Measurements from ENCODE around the gene MTRFR.
"Not testable (repeated sequence)": the region's sequence is repeated elsewhere in the genome, so short reads cannot be mapped to it uniquely, and the experiment has no call there.

Gene MTRFR

DNA sequence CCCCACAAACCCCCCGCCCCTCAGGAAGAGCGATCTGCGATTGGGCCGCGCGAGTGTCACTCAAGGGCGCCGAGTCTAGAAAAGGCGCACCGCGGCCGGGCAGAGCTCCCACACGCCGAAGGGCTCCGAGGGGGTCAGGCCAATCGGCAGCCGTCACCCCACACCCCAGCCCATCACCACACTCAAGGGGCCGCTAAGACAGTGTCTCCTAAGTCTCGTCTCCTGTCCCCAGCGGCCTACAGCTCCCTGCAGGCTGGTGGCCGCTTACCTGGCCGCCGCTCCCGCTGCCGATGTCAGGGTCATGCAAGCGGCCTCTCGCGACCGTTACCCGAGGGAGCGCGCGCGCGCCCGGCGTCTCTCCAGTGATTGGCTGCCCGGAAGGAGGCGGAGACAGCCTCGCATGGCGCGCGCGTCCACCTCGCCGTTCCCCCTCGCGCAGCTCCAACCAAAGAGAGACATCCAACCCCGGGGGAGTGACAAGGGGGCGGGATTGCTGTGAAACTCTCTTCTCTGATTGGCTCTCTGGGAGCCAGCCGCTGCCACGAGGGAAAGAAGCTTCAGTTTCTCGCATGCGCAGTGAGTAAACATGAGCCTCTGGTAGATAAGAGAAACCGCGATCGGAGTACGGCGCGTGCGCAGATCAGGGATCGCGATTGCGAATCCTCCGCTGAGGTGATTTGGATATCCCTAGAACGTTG lies at the start of gene MTRFR, which contains the start of gene MPHOSPH9:
Gene MTRFR (plus strand): TSS at position 630 of the 698 bp plus-strand sequence. CDS start 20,239 bp downstream, outside the sequence.
Gene MPHOSPH9 (minus strand): TSS at position 335 of the 698 bp plus-strand sequence. CDS start 2,777 bp downstream, outside the sequence.
- no peaks in the 10 kb centered on the region for H3K9me3 ChIP-seq (ENCODE audit: control insufficient read depth in 2 of 2, low read length in 2 of 2)
- H3K4me1 ChIP-seq (ENCODE audit: control insufficient read depth in 2 of 2, insufficient read depth in 2 of 2, low read length in 2 of 2) = peaks cover 15 to 23% of the 10 kb centered on the region in 2 donors
- H3K4me3 ChIP-seq (ENCODE audit: low read length in 2 of 2) = peak within 1 kb of the TSS; percentile 87 to 99
- H3K9ac ChIP-seq (ENCODE audit: low read depth in 1 of 2, low read length in 2 of 2) = peak within 1 kb of the TSS; percentile 94 to 96
- no peaks in the 10 kb centered on the region for H3K27me3 ChIP-seq (ENCODE audit: control insufficient read depth in 2 of 2, insufficient read depth in 2 of 2, low read length in 2 of 2)
- H3K36me3 ChIP-seq (ENCODE audit: control insufficient read depth in 2 of 2, insufficient read depth in 2 of 2, low read length in 2 of 2) = no peaks in the 10 kb centered on the region
- H3K27ac ChIP-seq (ENCODE audit: low read depth in 2 of 2, low read length in 2 of 2) = peak within 1 kb of the TSS; percentile 91 to 92

DNA sequence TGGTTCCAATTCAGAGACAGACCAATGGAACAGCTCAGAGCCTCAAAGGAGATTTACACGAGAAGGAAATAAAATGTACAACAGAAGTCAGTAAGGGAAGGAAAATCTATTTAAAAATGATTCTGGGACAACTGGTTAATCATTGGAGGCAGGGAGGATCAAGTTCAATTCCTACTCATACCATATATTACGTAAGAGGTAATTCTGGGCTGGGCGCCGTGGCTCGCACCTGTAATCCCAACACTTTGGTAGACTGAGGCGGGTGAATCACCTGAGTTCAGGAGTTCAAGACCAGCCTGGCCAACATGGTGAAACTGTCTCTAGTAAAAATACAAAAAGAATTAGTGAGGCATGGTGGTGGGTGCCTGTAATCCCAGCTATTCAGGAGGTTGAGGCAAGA lies 45.6 kb upstream of the MTRFR start:
- H3K4me3 ChIP-seq (ENCODE audit: low read length in 2 of 2) = no peak overlapping the region
- H3K9me3 ChIP-seq (ENCODE audit: control insufficient read depth in 2 of 2, low read length in 2 of 2) = no peaks in the 10 kb centered on the region
- no peak overlapping the region for H3K27ac ChIP-seq (ENCODE audit: low read depth in 2 of 2, low read length in 2 of 2)
- no peaks in the 10 kb centered on the region for H3K27me3 ChIP-seq (ENCODE audit: control insufficient read depth in 2 of 2, insufficient read depth in 2 of 2, low read length in 2 of 2)
- H3K4me1 ChIP-seq (ENCODE audit: control insufficient read depth in 2 of 2, insufficient read depth in 2 of 2, low read length in 2 of 2) = no peaks in the 10 kb centered on the region
- H3K9ac ChIP-seq (ENCODE audit: low read depth in 1 of 2, low read length in 2 of 2) = no peak overlapping the region
- peaks cover 8 to 24% of the 10 kb centered on the region in 2 donors for H3K36me3 ChIP-seq (ENCODE audit: control insufficient read depth in 2 of 2, insufficient read depth in 2 of 2, low read length in 2 of 2)

GRCh38 chr12:123199936-123200335 lies 33.3 kb upstream of the MTRFR start:
- Histone ChIP-seq H3K27ac (ENCODE audit: low read depth in 2 of 2, low read length in 2 of 2) (no peak overlapping the region), H3K9me3 (ENCODE audit: control insufficient read depth in 2 of 2, low read length in 2 of 2) (no peaks in the 10 kb centered on the region), H3K27me3 (ENCODE audit: control insufficient read depth in 2 of 2, insufficient read depth in 2 of 2, low read length in 2 of 2) (no peaks in the 10 kb centered on the region), H3K4me3 (ENCODE audit: low read length in 2 of 2) (no peak overlapping the region), H3K36me3 (ENCODE audit: control insufficient read depth in 2 of 2, insufficient read depth in 2 of 2, low read length in 2 of 2) (peaks cover 10% of the 10 kb centered on the region in 2 donors), H3K9ac (ENCODE audit: low read depth in 1 of 2, low read length in 2 of 2) (no peak overlapping the region), H3K4me1 (ENCODE audit: control insufficient read depth in 2 of 2, insufficient read depth in 2 of 2, low read length in 2 of 2) (no peaks in the 10 kb centered on the region)

GRCh38 chr12:123200414-123200813 lies 32.8 kb upstream of the MTRFR start:
- H3K36me3 ChIP-seq (ENCODE audit: control insufficient read depth in 2 of 2, insufficient read depth in 2 of 2, low read length in 2 of 2) = peaks cover 10 to 11% of the 10 kb centered on the region in 2 donors
- H3K4me1 ChIP-seq (ENCODE audit: control insufficient read depth in 2 of 2, insufficient read depth in 2 of 2, low read length in 2 of 2) = no peaks in the 10 kb centered on the region
- H3K27me3 ChIP-seq (ENCODE audit: control insufficient read depth in 2 of 2, insufficient read depth in 2 of 2, low read length in 2 of 2) = no peaks in the 10 kb centered on the region
- no peaks in the 10 kb centered on the region for H3K9me3 ChIP-seq (ENCODE audit: control insufficient read depth in 2 of 2, low read length in 2 of 2)
- H3K27ac ChIP-seq (ENCODE audit: low read depth in 2 of 2, low read length in 2 of 2) = no peak overlapping the region
- no peak overlapping the region for H3K4me3 ChIP-seq (ENCODE audit: low read length in 2 of 2)
- no peak overlapping the region for H3K9ac ChIP-seq (ENCODE audit: low read depth in 1 of 2, low read length in 2 of 2)

DNA sequence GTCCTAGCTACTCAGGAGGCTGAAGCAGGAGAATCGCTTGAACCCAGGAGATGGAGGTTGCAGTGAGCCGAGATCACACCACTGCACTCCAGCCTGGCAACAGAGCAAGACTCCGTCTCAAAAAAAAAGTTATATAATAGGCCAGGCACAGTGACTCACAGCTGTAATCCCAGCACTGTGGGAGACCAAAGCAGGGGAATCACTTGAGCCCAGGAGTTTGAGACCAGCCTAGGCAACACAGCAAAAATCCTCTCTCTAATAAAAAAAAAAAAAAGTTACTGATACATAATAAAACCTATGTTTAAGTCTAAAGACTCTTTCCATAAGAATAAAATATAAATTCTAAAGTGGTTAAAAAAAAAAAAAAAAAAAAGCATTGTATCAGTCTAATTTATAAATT lies 26.4 kb upstream of the MTRFR start:
- peaks cover 14 to 20% of the 10 kb centered on the region in 2 donors for H3K36me3 ChIP-seq (ENCODE audit: control insufficient read depth in 2 of 2, insufficient read depth in 2 of 2, low read length in 2 of 2)

GRCh38 chr12:123207815-123208214 lies 25.4 kb upstream of the MTRFR start:
- H3K4me3 ChIP-seq (ENCODE audit: low read length in 2 of 2); H3K27ac ChIP-seq (ENCODE audit: low read depth in 2 of 2, low read length in 2 of 2); H3K4me1 ChIP-seq (ENCODE audit: control insufficient read depth in 2 of 2, insufficient read depth in 2 of 2, low read length in 2 of 2); H3K27me3 ChIP-seq (ENCODE audit: control insufficient read depth in 2 of 2, insufficient read depth in 2 of 2, low read length in 2 of 2); H3K9me3 ChIP-seq (ENCODE audit: control insufficient read depth in 2 of 2, low read length in 2 of 2); H3K9ac ChIP-seq (ENCODE audit: low read depth in 1 of 2, low read length in 2 of 2): not testable (repeated sequence)
- peaks cover 10 to 15% of the 10 kb centered on the region in 2 donors for H3K36me3 ChIP-seq (ENCODE audit: control insufficient read depth in 2 of 2, insufficient read depth in 2 of 2, low read length in 2 of 2)

More for the DNA sequence above, 26.4 kb upstream of the MTRFR start:
- not testable (repeated sequence) for H3K27me3 ChIP-seq (ENCODE audit: control insufficient read depth in 2 of 2, insufficient read depth in 2 of 2, low read length in 2 of 2); H3K9me3 ChIP-seq (ENCODE audit: control insufficient read depth in 2 of 2, low read length in 2 of 2); H3K27ac ChIP-seq (ENCODE audit: low read depth in 2 of 2, low read length in 2 of 2); H3K4me1 ChIP-seq (ENCODE audit: control insufficient read depth in 2 of 2, insufficient read depth in 2 of 2, low read length in 2 of 2); H3K4me3 ChIP-seq (ENCODE audit: low read length in 2 of 2); H3K9ac ChIP-seq (ENCODE audit: low read depth in 1 of 2, low read length in 2 of 2)

DNA sequence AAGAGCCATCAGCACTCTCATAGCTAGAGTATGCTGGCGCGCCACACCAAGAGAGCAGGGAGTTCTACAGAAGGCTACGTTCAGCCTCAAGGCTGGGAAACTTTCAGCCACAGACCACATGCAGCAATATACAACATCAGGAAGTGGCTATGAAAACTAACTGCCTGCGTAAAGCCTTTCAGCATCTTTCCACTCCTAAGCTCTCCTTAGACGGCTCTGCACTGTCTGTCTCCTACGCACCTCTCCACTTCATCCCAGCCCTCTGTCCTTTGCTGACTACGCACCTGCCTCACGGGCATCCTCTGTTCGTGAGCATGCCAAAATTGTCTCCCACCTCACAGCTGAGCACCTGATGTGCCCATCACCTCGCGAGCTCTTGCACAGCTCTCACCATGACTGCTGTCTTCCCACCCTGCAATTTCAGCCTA lies 10.0 kb upstream of the MTRFR start:
- no peaks in the 10 kb centered on the region for H3K27me3 ChIP-seq (ENCODE audit: control insufficient read depth in 2 of 2, insufficient read depth in 2 of 2, low read length in 2 of 2)
- H3K9me3 ChIP-seq (ENCODE audit: control insufficient read depth in 2 of 2, low read length in 2 of 2) = no peaks in the 10 kb centered on the region
- no peaks in the 10 kb centered on the region for H3K4me1 ChIP-seq (ENCODE audit: control insufficient read depth in 2 of 2, insufficient read depth in 2 of 2, low read length in 2 of 2)
- peak overlapping the region in 1 of 2 donors; percentile 67 for H3K27ac ChIP-seq (ENCODE audit: low read depth in 2 of 2, low read length in 2 of 2)
- no peak overlapping the region for H3K4me3 ChIP-seq (ENCODE audit: low read length in 2 of 2)
- H3K9ac ChIP-seq (ENCODE audit: low read depth in 1 of 2, low read length in 2 of 2) = peak overlapping the region in 1 of 2 donors; percentile 10
- H3K36me3 ChIP-seq (ENCODE audit: control insufficient read depth in 2 of 2, insufficient read depth in 2 of 2, low read length in 2 of 2) = peaks cover 4 to 6% of the 10 kb centered on the region in 2 donors

- Histone ChIP-seq H3K27me3 (ENCODE audit: control insufficient read depth in 2 of 2, insufficient read depth in 2 of 2, low read length in 2 of 2) (no peaks in the 10 kb centered on the region), H3K4me1 (ENCODE audit: control insufficient read depth in 2 of 2, insufficient read depth in 2 of 2, low read length in 2 of 2) (peaks cover 0 to 3% of the 10 kb centered on the region in 2 donors), H3K27ac (ENCODE audit: low read depth in 2 of 2, low read length in 2 of 2) (no peak overlapping the region), H3K4me3 (ENCODE audit: low read length in 2 of 2) (no peak overlapping the region), H3K36me3 (ENCODE audit: control insufficient read depth in 2 of 2, insufficient read depth in 2 of 2, low read length in 2 of 2) (peaks cover 2 to 6% of the 10 kb centered on the region in 2 donors), H3K9me3 (ENCODE audit: control insufficient read depth in 2 of 2, low read length in 2 of 2) (no peaks in the 10 kb centered on the region), H3K9ac (ENCODE audit: low read depth in 1 of 2, low read length in 2 of 2) (no peak overlapping the region)
Measured at GRCh38 chr12:123225443-123225842, 7.8 kb upstream of the MTRFR start.

DNA sequence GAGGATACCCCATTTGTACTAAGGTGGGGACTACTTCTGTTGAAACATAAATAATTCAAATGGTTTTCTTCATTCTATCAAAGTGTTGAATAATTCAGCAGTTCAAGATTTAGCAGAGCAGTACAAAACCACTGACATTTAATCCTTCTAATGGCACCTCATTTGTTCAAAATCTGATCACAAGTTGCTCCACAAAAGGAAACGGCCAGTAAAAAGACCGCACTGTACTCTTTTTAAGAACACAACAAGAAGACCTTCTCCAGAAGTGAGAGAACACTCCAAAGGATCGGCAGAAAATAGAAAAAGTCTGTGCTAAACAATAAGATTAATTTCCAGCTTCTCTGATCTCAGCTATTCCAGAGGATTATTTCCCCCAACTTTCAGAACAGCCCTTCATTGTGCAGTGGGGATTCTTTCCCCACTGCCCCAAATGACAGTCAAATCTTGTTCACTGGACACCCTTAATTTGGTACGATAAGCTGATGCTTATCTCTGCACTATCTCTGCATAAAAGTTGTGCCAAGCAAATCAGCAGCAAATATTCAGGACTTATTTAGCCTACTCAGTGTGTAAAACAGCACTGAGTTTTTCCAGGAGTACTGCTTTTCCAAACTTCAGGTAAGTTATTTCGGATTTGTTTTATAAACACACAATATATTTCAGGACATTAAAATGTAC lies 5.5 kb upstream of the MTRFR start:
- Histone ChIP-seq H3K9ac (ENCODE audit: low read depth in 1 of 2, low read length in 2 of 2) (no peak overlapping the region), H3K4me3 (ENCODE audit: low read length in 2 of 2) (no peak overlapping the region), H3K9me3 (ENCODE audit: control insufficient read depth in 2 of 2, low read length in 2 of 2) (no peaks in the 10 kb centered on the region), H3K36me3 (ENCODE audit: control insufficient read depth in 2 of 2, insufficient read depth in 2 of 2, low read length in 2 of 2) (no peaks in the 10 kb centered on the region), H3K27me3 (ENCODE audit: control insufficient read depth in 2 of 2, insufficient read depth in 2 of 2, low read length in 2 of 2) (no peaks in the 10 kb centered on the region), H3K27ac (ENCODE audit: low read depth in 2 of 2, low read length in 2 of 2) (no peak overlapping the region), H3K4me1 (ENCODE audit: control insufficient read depth in 2 of 2, insufficient read depth in 2 of 2, low read length in 2 of 2) (peaks cover 4 to 10% of the 10 kb centered on the region in 2 donors)

DNA sequence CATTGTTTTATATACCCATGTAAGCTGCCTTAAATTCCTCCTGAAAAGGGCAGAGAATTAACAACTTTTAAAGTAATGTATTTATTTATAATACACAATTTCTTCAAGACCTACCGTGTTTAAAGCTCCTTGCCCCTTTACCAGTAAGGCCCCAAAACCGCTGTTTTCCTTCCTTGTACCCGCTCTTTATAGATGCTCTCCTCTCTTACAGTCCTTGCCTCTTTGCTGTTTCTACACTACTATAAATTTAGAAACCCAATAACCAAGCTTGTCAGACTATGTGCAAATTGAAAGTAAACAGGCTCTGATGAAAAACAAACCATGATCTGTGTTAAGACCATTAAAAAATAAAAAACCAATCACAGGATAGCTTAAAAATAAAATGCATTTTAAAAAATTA lies 4.2 kb upstream of the MTRFR start:
- no peaks in the 10 kb centered on the region for H3K9me3 ChIP-seq (ENCODE audit: control insufficient read depth in 2 of 2, low read length in 2 of 2)
- no peaks in the 10 kb centered on the region for H3K27me3 ChIP-seq (ENCODE audit: control insufficient read depth in 2 of 2, insufficient read depth in 2 of 2, low read length in 2 of 2)
- no peak overlapping the region for H3K27ac ChIP-seq (ENCODE audit: low read depth in 2 of 2, low read length in 2 of 2)
- no peak overlapping the region for H3K9ac ChIP-seq (ENCODE audit: low read depth in 1 of 2, low read length in 2 of 2)
- H3K4me1 ChIP-seq (ENCODE audit: control insufficient read depth in 2 of 2, insufficient read depth in 2 of 2, low read length in 2 of 2) = peaks cover 9 to 14% of the 10 kb centered on the region in 2 donors
- H3K4me3 ChIP-seq (ENCODE audit: low read length in 2 of 2) = peak overlapping the region in 1 of 2 donors; percentile 48
- no peaks in the 10 kb centered on the region for H3K36me3 ChIP-seq (ENCODE audit: control insufficient read depth in 2 of 2, insufficient read depth in 2 of 2, low read length in 2 of 2)

Data from mucosa of rectum (tissue), 2 donors.